GM12878 (cell line): ENCODE data around the gene ITGAD. TPM values are rescaled to one million over a fixed set of nuclear protein-coding genes. Genes with fewer than 3 reads are reported as not detected.
A peak's percentile ranks its signal among the peaks of the same experiment; 100 is the strongest.

Experiments used
- CREM ChIP-seq: IDR thresholded peaks from 2 replicates; pipeline ENCODE4 v1.6.1; 2014; ENCODE audit warnings: antibody characterized with exemption, low read depth
- EGR1 ChIP-seq, 2 experiments: IDR thresholded peaks; 1 replicate in 1 of 2; 2 replicates in 1 of 2; pipeline ENCODE4 v1.6.1; 2011 to 2012; ENCODE audit warnings: low read depth in 2 of 2, low read length in 2 of 2, borderline replicate concordance in 1 of 2, mild to moderate bottlenecking in 1 of 2, moderate library complexity in 1 of 2
- ELK1 ChIP-seq: IDR thresholded peaks from 2 replicates; pipeline ENCODE4 v1.6.1; 2012; ENCODE audit warnings: low read depth, low read length, improper control_type of control experiment
- KAT2A ChIP-seq: conservative IDR thresholded peaks from 2 replicates; pipeline ENCODE4 v1.6.1; 2011; ENCODE audit warnings: low read depth, low read length; ENCODE audit not compliant: control insufficient read depth
- MEF2A ChIP-seq: IDR thresholded peaks from 2 replicates; pipeline ENCODE4 v1.6.1; 2011; ENCODE audit warnings: low read depth, mild to moderate bottlenecking, low read length, moderate library complexity; ENCODE audit not compliant: insufficient read depth
- MEF2B ChIP-seq: fragments of 450-650 bp; IDR thresholded peaks from 2 replicates; pipeline ENCODE4 v1.6.1; 2018; ENCODE audit warnings: mild to moderate bottlenecking, moderate library complexity; ENCODE audit not compliant: partially characterized antibody, poor library complexity, severe bottlenecking
- MTA3 ChIP-seq: IDR thresholded peaks from 2 replicates; pipeline ENCODE4 v1.6.1; 2012; ENCODE audit warnings: low read length, inconsistent platforms, borderline replicate concordance
- MXI1 ChIP-seq: fragments of 150-350 bp; IDR thresholded peaks from 2 replicates; pipeline ENCODE4 v1.6.1; 2011; ENCODE audit warnings: low read depth, mild to moderate bottlenecking, inconsistent platforms, low read length, improper control_type of control experiment
- NFXL1 ChIP-seq: fragments of 450-650 bp; IDR thresholded peaks from 2 replicates; pipeline ENCODE4 v1.6.1; 2017; ENCODE audit warnings: antibody characterized with exemption, mild to moderate bottlenecking, borderline replicate concordance
- PKNOX1 ChIP-seq: fragments of 450-650 bp; IDR thresholded peaks from 2 replicates; pipeline ENCODE4 v1.6.1; 2016; ENCODE audit warnings: mild to moderate bottlenecking
- POLR2AphosphoS2 ChIP-seq: IDR thresholded peaks from 2 replicates; pipeline ENCODE4 v1.6.1; 2011; ENCODE audit warnings: low read depth, mild to moderate bottlenecking, low read length, improper control_type of control experiment, moderate library complexity
- POLR2AphosphoS5 ChIP-seq: IDR thresholded peaks from 2 replicates; pipeline ENCODE4 v1.6.1; 2011; ENCODE audit warnings: mild to moderate bottlenecking, low read length, inconsistent platforms
- POU2F2 ChIP-seq: IDR thresholded peaks from 3 replicates; pipeline ENCODE4 v1.6.1; 2011; ENCODE audit warnings: low read depth, mild to moderate bottlenecking, low read length, borderline replicate concordance
- RB1 ChIP-seq: fragments of 450-650 bp; formaldehyde crosslinking; IDR thresholded peaks from 2 replicates; pipeline ENCODE4 v1.6.1; 2017; ENCODE audit warnings: mild to moderate bottlenecking, borderline replicate concordance
- RELA ChIP-seq: fragments of 450-650 bp; IDR thresholded peaks from 2 replicates; pipeline ENCODE4 v1.8.0; 2014; ENCODE audit warnings: borderline replicate concordance; ENCODE audit not compliant: partially characterized antibody
- RELB ChIP-seq: fragments of 450-650 bp; IDR thresholded peaks from 2 replicates; pipeline ENCODE4 v1.6.1; 2017; ENCODE audit warnings: low read depth, mild to moderate bottlenecking, moderate library complexity
- SIX5 ChIP-seq: IDR thresholded peaks from 2 replicates; pipeline ENCODE4 v1.6.1; 2011; ENCODE audit warnings: mild to moderate bottlenecking, low read depth, low read length, moderate library complexity; ENCODE audit not compliant: severe bottlenecking
- SREBF1 ChIP-seq: IDR thresholded peaks from 2 replicates; pipeline ENCODE4 v1.6.1; 2012; ENCODE audit warnings: mild to moderate bottlenecking, low read length
- STAT3 ChIP-seq: IDR thresholded peaks from 2 replicates; pipeline ENCODE4 v1.6.1; 2011; ENCODE audit warnings: low read depth, low read length, improper control_type of control experiment
- TAF1 ChIP-seq: IDR thresholded peaks from 2 replicates; pipeline ENCODE4 v1.6.1; 2011; ENCODE audit warnings: mild to moderate bottlenecking, low read depth, low read length, borderline replicate concordance
- TARDBP ChIP-seq: IDR thresholded peaks from 2 replicates; pipeline ENCODE4 v1.6.1; 2016; ENCODE audit warnings: borderline replicate concordance
- TCF12 ChIP-seq: IDR thresholded peaks from 2 replicates; pipeline ENCODE4 v1.6.1; 2011; ENCODE audit warnings: low read depth, mild to moderate bottlenecking, low read length
- USF1 ChIP-seq: IDR thresholded peaks from 2 replicates; pipeline ENCODE4 v1.6.1; 2011; ENCODE audit warnings: borderline replicate concordance, low read depth, mild to moderate bottlenecking, moderate library complexity, mixed read lengths, low read length; ENCODE audit not compliant: insufficient read depth; ENCODE audit errors: extremely low read length
- USF2 ChIP-seq: IDR thresholded peaks from 2 replicates; pipeline ENCODE4 v1.6.1; 2011; ENCODE audit warnings: low read depth, low read length, improper control_type of control experiment, borderline replicate concordance
- ZNF384 ChIP-seq: IDR thresholded peaks from 2 replicates; pipeline ENCODE4 v1.6.1; 2012; ENCODE audit warnings: low read depth, mild to moderate bottlenecking, low read length, improper control_type of control experiment, borderline replicate concordance
- polyA plus RNA-seq, 11 experiments: library from polyadenylated mRNA; depleted of rRNA in 4 of 11; unstranded in 6 of 11; stranded (reverse) in 5 of 11; fragments of >200 nt; fragmentation: Nextera tagmentation in 4 of 11; fragmentation: Illumina TruSeq in 1 of 11; extraction: Ambion mirVana in 4 of 11; extraction: Trizol in 1 of 11; gene quantifications; 1 replicate in 1 of 11; 2 replicates in 10 of 11; pipeline versions ENCODE4 v1.2.1 to v1.2.3, GENCODE V29; 2011 to 2016; ENCODE audit warnings: inconsistent platforms in 2 of 11, missing spikeins in 2 of 11, low read depth in 1 of 11
- total RNA-seq, 4 experiments: library from RNA; depleted of rRNA in 3 of 4; stranded (reverse); fragments of >200 nt in 3 of 4; fragmentation: Illumina TruSeq in 1 of 4; extraction: Trizol in 1 of 4; gene quantifications; 2 replicates each; pipeline versions ENCODE4 v1.2.1 to v1.2.3, GENCODE V29; 2013 to 2021

Gene ITGAD
- total and polyA plus RNA-seq, 10 of the 15 experiments (the other 5 are each of a cell fraction or from before 2014, with no cell fraction given), result 0.29 to 4.0 (median 1.2) TPM

GRCh38 chr16:31351246-31351941, 41.7 kb upstream of the ITGAD start (continued):
- TF ChIP-seq ELK1 (no peak), MEF2B (peak; percentile 24), EGR1 (IDR thresholded peaks at IDR 0.05; ENCODE audit: borderline replicate concordance in 1 of 2, low read depth in 2 of 2, low read length in 2 of 2) (peak in 1 of 2 experiments; percentile 34; a peak in 1 of 3 replicates), RELA (no peak), POLR2AphosphoS5 (no peak), PKNOX1 (no peak), MXI1 (no peak), TARDBP (no peak), RELB (peak; percentile 88), SIX5 (no peak), TCF12 (no peak), NFXL1 (no peak), RB1 (no peak), MEF2A (peak; percentile 65), KAT2A (no peak), USF2 (no peak), SREBF1 (no peak), ZNF384 (no peak), POLR2AphosphoS2 (no peak), CREM (peak; percentile 52; the same call in 1 of the 2 replicates), STAT3 (no peak), MTA3 (peak; percentile 91; the same call in 1 of the 2 replicates), POU2F2 (peak; percentile 54; the same call in 1 of the 3 replicates), USF1 (no peak), TAF1 (no peak)
